Activated CD8-positive, alpha-beta memory T cell treated with anti-CD3 and anti-CD28 coated beads, Interleukin-2, amount 50 U/mL, for 1 hour (primary cell): ENCODE data around the gene ST8SIA1.

Experiments
- DNase-seq: peaks from one replicate; pipeline ENCODE4 v3.0.0-alpha.2; 2020; ENCODE audit errors: extremely low read depth

ST8SIA1 gene

GRCh38 chr12:22283006-22283506, 51.5 kb downstream of the ST8SIA1 start:
- DNase-seq = no peak

GRCh38 chr12:22282283-22282682, 52.2 kb downstream of the ST8SIA1 start:
- DNase-seq = no peak

- no peak for DNase-seq
Observed at GRCh38 chr12:22276867-22277266, 57.6 kb downstream of the ST8SIA1 start.

GRCh38 chr12:22276313-22276712, 58.2 kb downstream of the ST8SIA1 start:
- DNase-seq = no peak

GRCh38 chr12:22275843-22276242, 58.7 kb downstream of the ST8SIA1 start:
- no peak for DNase-seq

GRCh38 chr12:22272335-22273151, 62.0 kb downstream of the ST8SIA1 start:
- no peak for DNase-seq

GRCh38 chr12:22271023-22271422, 63.5 kb downstream of the ST8SIA1 start:
- DNase-seq = no peak

- no peak for DNase-seq
Observed at GRCh38 chr12:22268973-22269372, 65.5 kb downstream of the ST8SIA1 start.

- no peak for DNase-seq
Observed at GRCh38 chr12:22268406-22268805, 66.1 kb downstream of the ST8SIA1 start.

GRCh38 chr12:22266101-22266500, 68.4 kb downstream of the ST8SIA1 start:
- DNase-seq = no peak

GRCh38 chr12:22264380-22264779, 70.1 kb downstream of the ST8SIA1 start:
- no peak for DNase-seq

- DNase-seq = no peak
Observed at GRCh38 chr12:22262309-22262708, 72.2 kb downstream of the ST8SIA1 start.

- DNase-seq = no peak
Observed at GRCh38 chr12:22257100-22257499, 77.4 kb downstream of the ST8SIA1 start.

GRCh38 chr12:22256605-22257004, 77.9 kb downstream of the ST8SIA1 start:
- no peak for DNase-seq

GRCh38 chr12:22256041-22256441, 78.5 kb downstream of the ST8SIA1 start:
- DNase-seq = no peak

- no peak for DNase-seq
Observed at GRCh38 chr12:22255097-22255496, 79.4 kb downstream of the ST8SIA1 start.

GRCh38 chr12:22254478-22254877, 80.0 kb downstream of the ST8SIA1 start:
- no peak for DNase-seq

- no peak for DNase-seq
Observed at GRCh38 chr12:22252057-22252456, 82.5 kb downstream of the ST8SIA1 start.

GRCh38 chr12:22250762-22251161, 83.7 kb downstream of the ST8SIA1 start:
- DNase-seq = no peak

- no peak for DNase-seq
Observed at GRCh38 chr12:22248571-22249115, 85.9 kb downstream of the ST8SIA1 start.

- DNase-seq = no peak
Observed at GRCh38 chr12:22248121-22248520, 86.4 kb downstream of the ST8SIA1 start.

- no peak for DNase-seq
Observed at GRCh38 chr12:22246217-22246846, 88.2 kb downstream of the ST8SIA1 start.

- no peak for DNase-seq
Observed at GRCh38 chr12:22242726-22243125, 91.8 kb downstream of the ST8SIA1 start.
